Effector memory CD8-positive, alpha-beta T cell (primary cell): Measurements from ENCODE around the gene TBC1D2.

Experiments used
- ATAC-seq: fragments of 150-1000 bp; cut with Tn5 transposase; replicated peaks from 2 replicates; pipeline ENCODE4 v1.10.0; 2021; ENCODE audit warnings: mild to moderate bottlenecking, moderate library complexity
- DNase-seq, 3 experiments: peaks; one replicate each; pipeline ENCODE4 v3.0.0; 2021
- H3K27ac Mint-ChIP-seq, 2 donors: one replicate each; pipeline ENCODE4 v1.8.0; 2022; ENCODE audit warnings: mild to moderate bottlenecking in 2 of 2, mixed read lengths in 2 of 2, moderate library complexity in 2 of 2
- H3K27me3 Mint-ChIP-seq, 2 donors: one replicate each; pipeline ENCODE4 v1.8.0; 2022; ENCODE audit warnings: mixed read lengths in 2 of 2
- H3K36me3 Mint-ChIP-seq: one replicate; pipeline ENCODE4 v1.8.0; 2022; ENCODE audit warnings: mild to moderate bottlenecking, moderate library complexity, mixed read lengths; ENCODE audit not compliant: insufficient read depth
- H3K4me1 Mint-ChIP-seq, 2 donors: one replicate each; pipeline ENCODE4 v1.8.0; 2022; ENCODE audit warnings: low read depth in 2 of 2, mixed read lengths in 2 of 2
- H3K4me3 Mint-ChIP-seq, 2 donors: one replicate each; pipeline ENCODE4 v1.8.0; 2022; ENCODE audit warnings: mild to moderate bottlenecking in 2 of 2, mixed read lengths in 2 of 2, moderate library complexity in 2 of 2
- H3K9me3 Mint-ChIP-seq, 2 donors: one replicate each; pipeline ENCODE4 v1.8.0; 2022; ENCODE audit warnings: mixed read lengths in 2 of 2

Gene TBC1D2

DNA sequence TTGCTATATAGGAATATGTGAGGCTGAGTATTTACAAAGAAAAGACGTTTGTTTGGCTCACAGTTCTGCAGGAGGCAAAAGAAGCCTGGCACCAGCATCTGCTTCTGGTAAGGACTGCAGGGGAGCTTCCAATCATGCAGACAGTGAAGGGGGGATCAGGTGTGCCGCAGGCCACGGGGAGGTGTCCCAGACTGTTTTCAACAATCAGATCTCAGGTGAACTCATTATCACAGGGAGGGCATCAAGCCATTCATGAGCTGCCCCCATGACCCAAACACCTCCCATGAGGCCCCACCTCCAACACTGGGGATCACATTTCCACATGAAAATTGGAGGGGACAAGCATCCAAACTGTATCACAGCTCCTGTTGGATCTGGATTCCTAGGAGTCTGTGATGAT, 106.0 kb downstream of the TBC1D2 start:
- peaks cover 12% of the 10 kb centered on the region for H3K36me3 Mint-ChIP-seq
- H3K4me3 Mint-ChIP-seq, result no peak overlapping the region
- peak overlapping the region in 1 of 2 donors; percentile 27 for H3K27ac Mint-ChIP-seq
- peaks cover 12% of the 10 kb centered on the region in 2 donors for H3K4me1 Mint-ChIP-seq
- no peaks in the 10 kb centered on the region for H3K27me3 Mint-ChIP-seq
- no peak for ATAC-seq
- H3K9me3 Mint-ChIP-seq, result no peaks in the 10 kb centered on the region
- DNase-seq, result no peak
